Stomach (tissue), 19 donors: ENCODE measurements around the gene MCF2L2. TPM values are rescaled to one million over a fixed set of nuclear protein-coding genes. Genes with fewer than 3 reads are reported as not detected.
A peak's percentile ranks its signal among the peaks of the same experiment; 100 is the strongest.
"Not testable (repeated sequence)": the region's sequence is repeated elsewhere in the genome, so short reads cannot be mapped to it uniquely, and the experiment has no call there.

Experiments
- DNase-seq, 2 donors: peaks; one replicate each; pipeline versions ENCODE4 v3.0.0 to v3.0.0-alpha.2; 2013 to 2019
- H3K27ac ChIP-seq, 5 donors: fragments of 200-600 bp in 4 of 5; sonication (generic) in 4 of 5; one replicate each; pipeline ENCODE4 v1.5.1; 2013 to 2019; ENCODE audit warnings: mild to moderate bottlenecking in 1 of 5, moderate library complexity in 1 of 5
- H3K27me3 ChIP-seq, 3 donors: fragments of 200-600 bp; sonication (generic); one replicate each; pipeline ENCODE4 v1.5.1; 2017 to 2019; ENCODE audit warnings: mixed run types in 1 of 3
- H3K36me3 ChIP-seq, 4 donors: fragments of 200-600 bp; sonication (generic); 1 replicate in 3 of 4; 2 replicates in 1 of 4; pipeline ENCODE4 v1.5.1; 2016 to 2019
- H3K4me1 ChIP-seq, 4 donors: fragments of 200-600 bp; sonication (generic); one replicate each; pipeline ENCODE4 v1.5.1; 2016 to 2019
- H3K4me3 ChIP-seq, 4 donors: fragments of 200-600 bp; sonication (generic) in 3 of 4; one replicate each; pipeline ENCODE4 v1.5.1; 2016 to 2019; ENCODE audit warnings: mild to moderate bottlenecking in 1 of 4
- H3K9me3 ChIP-seq, 4 donors: fragments of 200-600 bp; sonication (generic); one replicate each; pipeline ENCODE4 v1.5.1; 2016 to 2019
- EP300 ChIP-seq: sonication (generic); formaldehyde crosslinking; IDR thresholded peaks from one replicate; pipeline ENCODE4 v1.6.1; 2017; ENCODE audit warnings: antibody characterized with exemption
- POLR2A ChIP-seq, 4 donors: fragments of 450-650 bp; IDR thresholded peaks; one replicate each; pipeline ENCODE4 v1.6.1; 2016; ENCODE audit warnings: antibody characterized with exemption in 4 of 4, control low read depth in 2 of 4, mild to moderate bottlenecking in 1 of 4, moderate library complexity in 1 of 4
- POLR2AphosphoS5 ChIP-seq, 3 donors: sonication (generic); formaldehyde crosslinking; IDR thresholded peaks; one replicate each; pipeline ENCODE4 v1.6.1; 2016; ENCODE audit warnings: antibody characterized with exemption in 3 of 3
- WGBS, 5 donors: extraction: QIAGEN DNeasy Blood & Tissue Kit in 3 of 5; methylation state at CpG; one replicate each; pipeline versions ENCODE4 v1.1.5 to v1.1.7; 2013 to 2018; 5-methylcytosine and 5-hydroxymethylcytosine counted together
- intact Hi-C: fragments of 100-400 bp; cut with DNase I; formaldehyde crosslinking; loops from one replicate; pipeline ENCODE4 v1.15.1; 2023; ENCODE audit warnings: low total_unique reads
- long read RNA-seq, 10 donors: transcript quantifications; one replicate each; lab custom pipeline, GENCODE V29; 2026
- polyA plus RNA-seq, 3 donors: library from polyadenylated mRNA; stranded (reverse); fragments of 200-250 nt; gene quantifications; one replicate each; pipeline ENCODE4 v1.2.3, GENCODE V29; 2013
- total RNA-seq, 5 donors: library from RNA; depleted of rRNA; stranded (reverse); fragments of >200 nt; gene quantifications; one replicate each; pipeline versions ENCODE4 v1.1.0 to v1.2.3, GENCODE V29; 2014 to 2016
- TF ChIP-seq, protein P1 (sequence below), 7 experiments: fragments of 450-650 bp in 4 of 7; fragments of 200-600 bp in 3 of 7; sonication (generic) in 3 of 7; IDR thresholded peaks; one replicate each; pipeline ENCODE4 v1.5.1; 2016 to 2019; ENCODE audit warnings: antibody characterized with exemption in 7 of 7, control low read depth in 2 of 7, mild to moderate bottlenecking in 1 of 7
- donor health status: healthy with polysubstance abuse.
- donor health status: Bipolar disorder and iron deficiency.
- donor health status: healthy.

The MCF2L2 gene
- 1 to 10 TPM in 1 of 5 donors, under 1 TPM in 2, not detected in 2; 0.14 to 2.0 (median 0.29) TPM for total RNA-seq
- under 1 TPM; 0.05 to 0.46 (median 0.12) TPM for polyA plus RNA-seq
- long read RNA-seq, donor 1: 0 reads
- long read RNA-seq, donor 2: 0 reads
- long read RNA-seq, donor 3: 0 reads
- long read RNA-seq, donor 4: 0 reads
- long read RNA-seq, donor 5: 0 reads
- long read RNA-seq, donor 6: 0 reads
- long read RNA-seq, donor 7, partial matches to known transcripts: 19 of 19 reads
- long read RNA-seq, donor 7, other reads (novel, unspliced or antisense): 0 of 19 reads
- long read RNA-seq, donor 8: 0 reads
- long read RNA-seq, donor 9: 0 reads
- long read RNA-seq, donor 10: 0 reads

DNA sequence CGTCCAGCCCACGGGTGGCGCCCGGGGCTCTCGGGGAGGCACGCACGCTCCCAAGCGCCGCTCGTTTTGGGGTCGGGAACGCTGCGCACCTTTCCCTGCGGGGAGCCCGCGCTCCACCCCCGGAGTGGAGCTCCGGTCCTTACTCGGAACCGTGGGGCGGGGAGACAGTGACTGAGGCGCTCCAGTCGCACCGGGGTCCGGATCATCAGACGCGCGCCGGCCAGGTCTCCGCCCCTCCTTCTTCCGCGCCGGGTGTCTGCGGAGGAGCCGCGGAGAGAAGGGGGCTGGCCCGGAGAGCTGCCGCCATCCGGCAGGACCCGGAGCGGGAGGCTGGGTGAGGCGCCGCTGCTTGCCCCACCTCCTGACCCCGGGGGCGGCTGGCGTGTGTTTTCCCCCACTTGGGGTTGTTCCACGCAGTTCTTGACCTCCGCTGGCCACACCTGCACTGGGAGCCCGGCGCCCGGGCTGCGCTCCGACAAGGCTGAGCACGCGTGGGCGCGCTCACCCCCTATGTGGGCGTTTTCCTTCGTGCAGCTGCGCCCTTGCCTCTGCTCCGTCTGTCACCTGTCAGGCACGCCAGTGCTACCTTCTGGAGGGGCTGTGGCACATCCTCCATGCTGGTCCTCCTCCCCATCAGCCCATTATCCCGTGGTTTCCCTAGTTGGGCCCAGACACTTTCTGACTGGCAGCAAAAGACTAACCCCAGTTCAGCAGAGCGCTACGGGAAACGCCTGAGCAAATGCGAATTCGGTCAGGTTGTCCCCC, at the start of gene MCF2L2:
Gene MCF2L2, minus strand, starts transcription at position 173 of the 765 bp plus-strand sequence. CDS start 642 bp downstream, outside the sequence.
- intact Hi-C loops: no loop called here
- TF ChIP-seq POLR2A (IDR thresholded peaks at IDR 0.05) (no peak), EP300 (no peak), POLR2AphosphoS5 (IDR thresholded peaks at IDR 0.05) (no peak)
- TF ChIP-seq, protein P1, sequence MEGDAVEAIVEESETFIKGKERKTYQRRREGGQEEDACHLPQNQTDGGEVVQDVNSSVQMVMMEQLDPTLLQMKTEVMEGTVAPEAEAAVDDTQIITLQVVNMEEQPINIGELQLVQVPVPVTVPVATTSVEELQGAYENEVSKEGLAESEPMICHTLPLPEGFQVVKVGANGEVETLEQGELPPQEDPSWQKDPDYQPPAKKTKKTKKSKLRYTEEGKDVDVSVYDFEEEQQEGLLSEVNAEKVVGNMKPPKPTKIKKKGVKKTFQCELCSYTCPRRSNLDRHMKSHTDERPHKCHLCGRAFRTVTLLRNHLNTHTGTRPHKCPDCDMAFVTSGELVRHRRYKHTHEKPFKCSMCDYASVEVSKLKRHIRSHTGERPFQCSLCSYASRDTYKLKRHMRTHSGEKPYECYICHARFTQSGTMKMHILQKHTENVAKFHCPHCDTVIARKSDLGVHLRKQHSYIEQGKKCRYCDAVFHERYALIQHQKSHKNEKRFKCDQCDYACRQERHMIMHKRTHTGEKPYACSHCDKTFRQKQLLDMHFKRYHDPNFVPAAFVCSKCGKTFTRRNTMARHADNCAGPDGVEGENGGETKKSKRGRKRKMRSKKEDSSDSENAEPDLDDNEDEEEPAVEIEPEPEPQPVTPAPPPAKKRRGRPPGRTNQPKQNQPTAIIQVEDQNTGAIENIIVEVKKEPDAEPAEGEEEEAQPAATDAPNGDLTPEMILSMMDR (IDR thresholded peaks at IDR 0.05): no peak
- Histone ChIP-seq H3K4me1 (peaks cover 16 to 21% (median 20%) of the 10 kb centered on the region in 4 donors), H3K4me3 (peak within 1 kb of the TSS; percentile 62 to 92 (median 79)), H3K27ac (peak within 1 kb of the TSS in 1 of 5 donors; percentile 1), H3K36me3 (no peaks in the 10 kb centered on the region), H3K27me3 (peaks cover 8 to 73% (median 26%) of the 10 kb centered on the region in 3 donors), H3K9me3 (no peaks in the 10 kb centered on the region)
- 1 to 8% (median 2%) methylated on average over 8 to 67 of the region's 68 CpGs for WGBS, 5 donors
- DNase-seq: peak; percentile 37 to 83

DNA sequence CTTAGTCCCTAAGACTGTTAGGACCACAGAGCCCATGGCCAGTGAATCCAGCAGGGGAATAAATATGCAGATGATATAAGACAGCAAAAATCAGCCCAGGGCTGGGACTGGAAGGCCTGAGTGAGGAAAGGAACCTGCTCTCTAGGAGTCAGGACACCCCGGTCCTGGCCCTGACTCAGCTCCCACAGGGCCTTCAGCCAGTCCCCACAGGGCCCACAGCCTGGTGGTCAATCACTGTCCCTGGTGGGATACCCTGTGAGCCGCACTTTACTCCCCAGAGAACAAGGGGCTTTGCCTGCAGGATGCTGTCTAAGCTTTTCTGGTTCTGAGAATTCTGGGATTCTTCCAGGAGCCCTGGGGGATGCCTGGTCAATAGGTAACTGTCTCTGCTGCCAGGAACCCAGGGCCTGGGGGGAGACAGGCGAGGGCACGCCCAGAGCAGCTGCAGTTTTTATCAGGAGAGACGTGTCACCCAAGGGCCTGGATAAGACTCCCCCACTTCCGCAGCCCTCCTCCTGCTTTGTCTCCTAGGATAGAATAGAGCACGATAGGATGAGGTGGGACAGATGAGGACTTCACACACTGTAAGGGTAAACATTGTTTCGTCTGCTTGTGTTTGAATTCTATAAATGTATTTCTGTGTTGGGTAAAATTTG, 49.5 kb upstream of the MCF2L2 start:
- no peak for DNase-seq
- no peak for TF ChIP-seq POLR2AphosphoS5 (IDR thresholded peaks at IDR 0.05)
- TF ChIP-seq, protein P1 (IDR thresholded peaks at IDR 0.05): no peak
- no peak for TF ChIP-seq EP300
- no peak for TF ChIP-seq POLR2A (IDR thresholded peaks at IDR 0.05)
- intact Hi-C loops: no loop called here
- Histone ChIP-seq H3K4me1 (peaks cover 0 to 9% (median 1%) of the 10 kb centered on the region in 4 donors), H3K27ac (no peak overlapping the region), H3K27me3 (peaks cover 0 to 9% (median 0%) of the 10 kb centered on the region in 3 donors), H3K4me3 (no peak overlapping the region), H3K36me3 (no peaks in the 10 kb centered on the region), H3K9me3 (no peaks in the 10 kb centered on the region)
- 74 to 88% (median 83%) methylated on average over 7 to 8 of the region's 8 CpGs for WGBS, 5 donors

DNA sequence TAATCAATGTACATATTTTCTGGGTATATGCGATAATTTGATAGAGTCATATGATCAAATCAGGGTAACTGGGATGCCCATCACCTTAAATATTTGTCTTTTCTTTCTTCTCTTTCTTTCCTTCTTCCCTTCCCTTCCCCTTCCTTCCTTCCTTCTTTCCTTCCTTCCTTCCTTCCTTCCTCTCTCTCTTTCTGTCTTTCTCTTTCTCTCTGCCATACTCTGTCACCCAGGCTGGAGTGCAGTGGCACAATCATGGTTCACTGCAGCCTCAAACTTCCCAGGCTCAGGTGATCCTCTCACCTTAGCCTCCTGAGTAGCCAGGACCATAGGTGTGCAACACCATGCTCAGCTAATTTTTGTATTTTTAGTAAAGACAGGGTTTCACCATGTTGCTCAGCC, 47.3 kb upstream of the MCF2L2 start:
- H3K4me1 ChIP-seq, H3K36me3 ChIP-seq, H3K9me3 ChIP-seq, DNase-seq, H3K27ac ChIP-seq, intact Hi-C loops, H3K4me3 ChIP-seq, H3K27me3 ChIP-seq: not testable (repeated sequence)
- WGBS, 5 donors: 91 to 100% (median 97%) methylated on average over 1 of the region's 1 CpG

DNA sequence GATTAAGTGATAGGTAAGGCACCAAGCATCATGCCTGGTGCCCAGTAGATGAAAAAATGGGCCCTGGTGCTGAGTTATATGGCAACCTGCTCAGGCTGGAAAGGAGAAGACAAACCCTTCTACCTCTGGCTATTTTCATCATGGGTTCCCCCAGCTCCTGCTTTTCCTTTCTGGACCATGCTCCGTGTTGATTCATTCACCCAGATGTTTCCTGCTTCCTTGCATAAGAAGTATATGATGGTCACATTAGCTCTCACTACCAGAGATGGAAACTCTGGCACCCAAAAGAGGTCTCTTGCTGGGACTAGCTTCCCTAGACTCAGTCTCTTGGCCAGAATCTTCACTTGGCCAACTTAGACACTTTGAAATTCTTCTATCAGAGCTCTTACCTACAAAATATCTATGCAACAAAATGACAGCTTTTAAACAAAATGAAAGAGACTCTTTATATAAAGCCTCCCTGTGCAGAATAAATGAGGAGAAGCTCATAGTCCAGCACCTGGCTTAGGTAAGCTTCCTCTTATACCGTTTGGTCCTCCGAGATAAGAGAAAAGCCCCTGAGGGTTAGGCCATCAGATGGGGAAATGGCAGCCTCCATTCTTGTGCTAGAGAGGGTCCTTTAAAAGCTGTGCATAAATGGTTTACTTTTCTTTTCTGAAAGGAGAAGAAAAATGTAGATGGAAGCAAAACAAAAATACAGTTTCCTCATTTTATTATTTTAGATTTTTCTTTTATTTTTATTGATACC, 46.8 kb upstream of the MCF2L2 start:
- Histone ChIP-seq H3K36me3 (no peaks in the 10 kb centered on the region), H3K4me1 (peaks cover 0 to 9% (median 1%) of the 10 kb centered on the region in 4 donors), H3K4me3 (no peak overlapping the region), H3K27ac (no peak overlapping the region), H3K9me3 (no peaks in the 10 kb centered on the region), H3K27me3 (peaks cover 0 to 9% (median 0%) of the 10 kb centered on the region in 3 donors)
- intact Hi-C loops: no loop called here
- WGBS, 5 donors: 52 to 68% (median 64%) methylated on average over 3 of the region's 3 CpGs
- DNase-seq: no peak
- no peak for TF ChIP-seq POLR2AphosphoS5 (IDR thresholded peaks at IDR 0.05)
- TF ChIP-seq EP300: no peak
- TF ChIP-seq, protein P1 (IDR thresholded peaks at IDR 0.05): no peak
- no peak for TF ChIP-seq POLR2A (IDR thresholded peaks at IDR 0.05)
